Measurements from ENCODE around the gene ROBO1.
"Not testable (repeated sequence)": the region's sequence is repeated elsewhere in the genome, so short reads cannot be mapped to it uniquely, and the experiment has no call there.

Gene ROBO1

DNA sequence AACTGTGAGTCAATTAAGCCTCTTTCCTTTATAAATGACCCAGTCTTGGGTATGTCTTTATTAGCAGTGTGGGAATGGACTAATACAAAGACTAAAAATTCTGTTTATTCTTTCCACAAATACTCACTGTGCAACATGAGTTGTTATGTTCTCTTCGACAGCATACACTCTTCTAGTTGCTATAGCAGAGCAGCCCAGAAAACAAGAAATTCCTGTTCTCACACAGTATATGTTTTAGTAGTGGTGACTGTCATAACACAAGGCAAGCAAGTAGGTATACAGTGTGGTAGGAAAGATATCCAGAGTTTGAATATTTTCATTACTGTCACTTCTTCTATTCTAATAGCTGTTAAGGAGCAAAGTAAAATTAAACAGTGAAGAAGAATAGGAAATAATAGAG, 453.3 kb downstream of the ROBO1 start:
- no peak for DNase-seq (ENCODE audit: low read depth in 2 of 2)

DNA sequence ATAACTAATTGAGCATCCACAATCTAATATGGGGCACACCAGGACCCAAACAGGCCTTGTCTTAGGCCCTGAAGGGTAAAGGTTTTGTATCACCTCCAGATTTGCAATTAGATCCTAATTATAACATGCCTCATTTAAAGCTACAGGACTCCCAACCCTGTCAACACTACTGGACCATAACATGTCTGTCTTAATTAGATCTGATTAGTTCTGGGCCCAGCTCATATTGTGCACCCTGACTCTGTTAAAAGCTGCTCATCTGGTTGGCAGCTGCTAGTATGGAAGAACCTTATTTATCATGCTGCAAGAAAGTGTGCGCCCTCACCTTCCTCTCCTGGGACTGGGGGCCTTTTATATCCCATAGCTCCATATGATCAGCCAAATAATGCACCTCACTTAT, 457.8 kb downstream of the ROBO1 start:
- no peak for DNase-seq (ENCODE audit: low read depth in 2 of 2)

DNA sequence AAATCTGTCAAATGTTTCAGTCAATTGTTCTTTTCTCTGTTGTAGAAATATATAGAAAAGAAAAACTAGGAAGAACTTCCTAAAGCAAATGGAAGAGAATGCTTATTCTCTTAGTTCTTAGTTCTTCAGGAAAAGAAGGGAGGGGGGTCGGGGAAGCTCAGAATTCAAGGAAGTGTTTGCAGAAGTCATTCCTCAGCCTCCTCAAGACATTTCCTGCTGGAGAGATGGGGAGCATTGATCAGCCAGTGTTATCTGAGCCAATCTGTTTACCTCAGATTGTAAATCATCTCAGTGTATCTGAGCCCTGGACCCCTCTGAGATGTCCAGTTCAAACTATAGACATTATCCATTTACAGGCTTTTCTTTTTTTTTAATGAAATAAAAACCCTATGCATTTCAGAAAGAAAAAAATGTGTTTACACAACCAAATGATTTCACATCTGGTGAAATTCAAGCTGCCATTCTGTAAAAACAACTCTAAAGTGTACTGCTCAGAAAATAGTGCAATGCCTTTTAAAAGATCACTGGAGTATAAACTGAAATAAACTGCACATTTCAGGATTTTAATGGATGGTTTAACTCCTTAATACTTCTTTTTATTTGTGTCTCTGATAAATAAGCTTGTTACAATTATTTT, 460.7 kb downstream of the ROBO1 start:
- no peak for DNase-seq (ENCODE audit: low read depth in 2 of 2)

DNA sequence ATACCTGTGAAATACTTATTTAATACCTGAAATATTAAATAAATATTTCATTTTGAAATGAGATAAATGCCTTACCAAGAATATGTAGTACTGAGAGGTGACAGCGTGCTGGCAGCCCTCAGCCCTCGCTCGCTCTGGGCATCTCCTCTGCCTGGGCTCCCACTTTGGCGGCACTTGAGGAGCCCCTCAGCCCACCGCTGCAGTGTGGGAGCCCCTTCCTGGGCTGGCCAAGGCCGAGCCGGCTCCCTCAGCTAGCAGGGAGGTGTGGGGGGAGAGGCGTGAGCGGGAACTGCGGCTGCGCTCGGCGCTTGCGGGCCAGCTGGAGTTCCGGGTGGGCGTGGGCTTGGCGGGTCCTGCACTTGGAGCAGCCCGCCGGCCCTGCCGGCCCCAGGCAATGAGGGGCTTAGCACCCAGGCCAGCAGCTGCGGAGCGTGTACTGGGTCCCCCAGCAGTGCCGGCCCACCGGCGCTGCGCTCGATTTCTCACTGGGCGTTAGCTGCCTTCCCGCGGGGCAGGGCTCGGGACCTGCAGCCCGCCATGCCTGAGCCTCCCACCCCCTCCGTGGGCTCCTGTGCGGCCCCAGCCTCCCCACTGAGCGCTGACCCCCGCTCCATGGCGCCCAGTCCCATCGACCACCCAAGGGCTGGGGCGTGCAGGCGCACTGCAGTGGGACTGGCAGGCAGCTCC, 467.7 kb downstream of the ROBO1 start:
- DNase-seq (ENCODE audit: low read depth in 2 of 2) = not testable (repeated sequence)

DNA sequence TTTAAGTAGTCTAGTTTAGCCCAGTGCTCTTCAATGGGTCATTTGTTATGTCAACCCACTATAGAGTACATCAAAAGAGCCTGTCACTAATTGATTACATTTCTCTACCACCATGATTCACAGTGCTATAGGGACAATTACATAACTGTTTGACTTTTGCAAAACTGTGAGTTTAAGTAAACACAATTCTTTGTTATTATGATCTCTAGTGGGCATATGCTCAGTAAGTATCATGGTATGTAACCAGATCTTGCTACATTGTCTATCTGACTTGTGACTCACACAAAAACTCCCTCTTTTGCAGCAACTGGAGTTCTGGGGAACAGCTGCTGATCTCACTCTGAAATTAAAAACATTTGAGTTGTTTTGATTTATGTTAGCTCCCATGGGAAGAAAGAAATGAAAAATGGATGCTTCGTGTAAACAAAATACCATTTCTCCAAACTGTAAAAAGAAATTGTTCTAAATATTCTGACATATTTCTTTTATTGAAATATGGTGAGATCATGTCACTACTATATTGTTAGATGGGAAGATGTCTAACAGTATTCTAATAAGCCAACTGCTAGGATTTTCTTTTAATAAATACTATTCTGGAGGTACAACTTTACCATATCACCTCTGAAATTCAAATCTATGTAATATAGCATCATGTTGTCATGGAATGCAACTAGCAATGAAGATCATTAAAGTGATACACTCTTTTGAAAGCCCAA, 470.4 kb downstream of the ROBO1 start:
- DNase-seq (ENCODE audit: low read depth in 2 of 2) = no peak

DNA sequence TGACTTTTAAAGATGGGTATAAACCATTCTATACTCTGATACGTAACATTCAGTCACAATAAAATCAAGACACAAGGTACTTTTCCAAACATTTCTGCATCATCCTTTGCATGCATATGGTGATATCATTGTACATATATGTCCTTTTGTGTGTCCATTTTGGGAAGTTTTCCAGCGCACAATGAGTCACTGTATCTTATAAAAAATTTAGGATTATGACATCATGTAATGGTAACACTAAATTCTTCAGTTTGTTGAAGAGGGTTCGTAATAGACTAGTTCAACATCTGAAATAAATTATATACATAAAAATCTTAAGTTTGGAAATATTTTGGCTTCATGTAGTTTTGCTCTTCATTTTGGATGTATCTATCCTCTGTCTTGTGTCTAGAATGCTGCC, 480.9 kb downstream of the ROBO1 start:
- DNase-seq (ENCODE audit: low read depth in 2 of 2) = no peak

DNA sequence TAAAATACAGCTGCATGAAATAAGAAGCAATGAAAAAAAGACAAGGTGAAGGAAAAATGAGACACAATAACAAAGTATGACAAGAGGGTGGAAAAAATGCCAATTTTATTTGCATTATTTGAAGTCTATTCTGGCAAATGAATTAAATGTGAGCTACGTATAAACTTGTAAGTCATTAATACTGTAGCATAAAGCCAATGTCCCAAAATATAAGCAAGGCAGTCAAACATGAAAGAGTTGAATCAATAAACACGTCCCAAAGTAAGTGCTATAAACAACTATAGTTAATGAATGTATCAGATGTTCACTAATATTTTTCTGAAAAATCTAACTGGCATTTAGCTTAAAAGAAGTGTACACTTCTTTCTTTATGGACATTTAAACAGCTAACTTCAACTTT, 481.9 kb downstream of the ROBO1 start:
- no peak for DNase-seq (ENCODE audit: low read depth in 2 of 2)

DNA sequence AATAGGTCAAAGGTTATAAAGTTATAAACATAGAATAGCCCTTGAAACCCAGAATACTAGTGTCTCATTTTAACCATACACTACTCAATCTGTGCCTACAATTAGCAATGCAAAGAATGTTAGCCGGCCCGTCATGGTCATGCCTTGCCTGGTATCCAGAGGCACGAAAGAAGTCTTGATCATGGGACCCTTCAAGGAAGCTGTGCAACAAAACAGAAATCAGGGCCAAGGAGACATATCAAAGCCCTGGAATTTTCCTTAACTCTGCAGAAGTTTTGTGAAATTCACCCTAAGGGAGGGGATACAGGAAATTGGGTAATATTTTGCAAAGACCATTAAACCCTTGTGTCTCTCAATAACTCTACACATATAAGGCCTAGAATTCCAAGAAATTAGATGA, 482.4 kb downstream of the ROBO1 start:
- no peak for DNase-seq (ENCODE audit: low read depth in 2 of 2)

DNA sequence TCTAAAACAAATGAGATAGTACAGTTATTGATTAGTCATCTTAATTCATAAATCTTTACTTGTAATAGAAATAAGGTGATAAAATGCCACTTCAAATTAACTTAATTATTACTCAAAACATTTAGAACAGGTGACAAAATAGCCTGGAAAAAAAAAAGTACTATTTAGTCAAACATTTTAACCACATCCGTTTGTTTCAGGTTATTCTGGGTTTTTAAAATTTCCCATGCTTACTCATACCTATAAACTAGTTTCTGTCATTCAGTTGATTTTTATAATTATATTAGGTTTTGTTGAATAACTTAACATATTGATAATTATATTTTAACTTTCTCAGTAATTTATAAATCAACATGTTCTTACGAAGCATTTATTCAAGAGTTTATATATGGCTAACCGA, 483.0 kb downstream of the ROBO1 start:
- no peak for DNase-seq (ENCODE audit: low read depth in 2 of 2)

DNA sequence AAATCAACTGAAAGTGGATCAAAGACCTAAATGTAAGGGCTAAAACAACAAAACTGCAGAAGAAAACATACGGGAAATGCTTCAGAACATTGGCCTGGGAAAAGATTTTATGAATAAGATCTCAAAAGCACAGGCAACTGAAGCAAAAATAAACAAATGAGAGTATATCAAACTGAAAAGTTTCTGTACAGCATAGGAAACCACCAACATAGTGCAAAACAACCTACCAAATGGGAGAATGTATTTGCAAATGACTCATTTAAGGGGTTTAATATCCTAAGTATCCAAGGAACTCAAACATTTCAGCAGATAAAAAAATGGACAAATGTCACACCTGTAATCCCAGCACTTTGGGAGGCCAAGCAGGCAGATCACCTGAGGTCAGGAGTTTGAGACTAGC, 489.1 kb downstream of the ROBO1 start:
- DNase-seq (ENCODE audit: low read depth in 2 of 2) = no peak

DNA sequence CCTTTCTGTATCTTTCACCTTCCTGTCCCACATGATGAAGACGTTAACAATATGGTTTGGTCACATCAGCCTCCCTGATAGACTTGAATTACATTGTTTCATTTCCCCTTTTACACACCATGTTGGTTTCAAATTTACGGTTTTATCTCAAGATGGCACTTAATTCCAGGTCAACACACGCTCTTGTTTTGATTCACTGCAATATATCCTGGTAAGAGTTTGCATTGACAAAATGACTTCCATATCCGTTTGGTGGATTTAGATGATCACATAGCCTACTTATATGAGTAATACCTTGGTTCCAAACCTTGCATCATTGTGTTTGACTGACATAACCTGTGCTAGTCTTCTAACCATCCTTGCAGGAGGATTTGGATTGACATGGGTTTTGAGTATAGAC, 499.4 kb downstream of the ROBO1 start:
- no peak for DNase-seq (ENCODE audit: low read depth in 2 of 2)

DNA sequence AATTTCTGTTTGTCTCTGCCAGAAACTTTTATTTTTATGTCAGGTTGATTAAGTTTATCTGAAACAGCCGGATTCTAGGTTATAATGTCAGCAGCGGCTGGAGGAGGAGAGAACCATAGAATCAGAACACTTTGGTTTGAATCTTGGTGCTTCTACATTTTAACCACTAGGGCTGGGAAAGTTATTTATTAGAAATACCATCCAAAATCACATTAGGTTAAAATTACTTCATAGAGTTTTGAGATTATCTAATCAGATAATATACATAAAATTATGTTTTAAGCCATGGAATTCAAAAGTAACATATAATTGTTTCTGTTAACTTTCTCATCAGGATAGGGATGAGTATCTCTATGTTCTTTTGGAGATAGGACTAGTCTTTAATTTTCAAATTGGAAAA, 502.9 kb downstream of the ROBO1 start:
- DNase-seq (ENCODE audit: low read depth in 2 of 2) = no peak

DNA sequence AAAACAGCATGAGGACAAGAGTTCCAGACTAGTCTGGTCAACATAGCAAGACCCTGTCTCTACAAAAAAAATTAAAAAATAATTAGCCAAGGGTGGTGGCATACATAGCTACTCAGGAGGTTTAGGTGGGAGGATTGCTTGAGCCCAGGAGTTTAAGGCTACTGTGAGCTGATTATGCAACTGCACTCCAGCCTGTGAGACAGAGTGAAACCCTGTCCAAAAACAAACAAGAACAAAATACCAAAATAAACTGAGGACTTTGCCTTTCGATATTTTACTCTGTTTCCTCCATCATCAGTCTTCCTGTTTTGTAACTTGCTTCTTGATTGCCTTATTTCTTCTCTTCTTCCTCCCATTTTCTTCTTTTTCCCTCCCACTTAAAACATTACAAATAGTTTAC, 504.4 kb downstream of the ROBO1 start:
- DNase-seq (ENCODE audit: low read depth in 2 of 2) = no peak

DNA sequence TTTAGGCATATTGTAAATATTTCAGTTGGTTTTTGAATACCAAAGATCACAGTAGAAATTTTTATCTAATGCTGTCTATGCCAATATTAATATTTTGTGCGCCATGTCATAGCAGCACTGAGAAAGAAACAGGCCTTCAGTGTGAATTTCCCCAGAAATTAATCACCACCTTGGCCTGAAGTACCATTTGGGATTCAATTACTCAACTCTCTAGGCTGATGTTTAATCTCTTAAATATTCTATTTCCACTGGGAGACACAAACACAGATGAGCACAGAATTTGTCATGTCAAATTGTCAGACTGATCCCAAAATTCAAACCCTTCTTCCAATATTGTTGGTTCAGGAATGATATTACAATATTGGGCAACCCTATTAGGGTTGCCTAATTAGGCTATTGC, 509.3 kb downstream of the ROBO1 start:
- DNase-seq (ENCODE audit: low read depth in 2 of 2) = no peak

DNA sequence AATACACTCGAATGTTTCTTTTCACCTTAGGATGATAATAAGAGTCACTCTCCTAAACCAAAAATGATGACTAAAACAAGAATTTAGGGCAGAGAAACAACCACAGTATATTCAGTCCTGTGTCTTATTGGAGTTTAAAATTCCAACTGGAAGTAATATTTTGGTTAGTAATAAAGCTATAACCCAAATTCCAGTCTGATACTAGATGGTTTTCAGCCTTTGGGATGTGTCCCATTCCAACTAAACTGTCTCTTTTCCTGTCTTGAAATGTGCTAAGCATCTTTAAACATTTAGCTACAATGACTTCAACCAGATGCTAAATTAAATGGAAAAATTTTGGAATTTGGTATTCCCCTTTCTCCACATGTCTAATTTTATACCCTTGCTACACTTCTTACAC, 510.0 kb downstream of the ROBO1 start:
- DNase-seq (ENCODE audit: low read depth in 2 of 2) = no peak

DNA sequence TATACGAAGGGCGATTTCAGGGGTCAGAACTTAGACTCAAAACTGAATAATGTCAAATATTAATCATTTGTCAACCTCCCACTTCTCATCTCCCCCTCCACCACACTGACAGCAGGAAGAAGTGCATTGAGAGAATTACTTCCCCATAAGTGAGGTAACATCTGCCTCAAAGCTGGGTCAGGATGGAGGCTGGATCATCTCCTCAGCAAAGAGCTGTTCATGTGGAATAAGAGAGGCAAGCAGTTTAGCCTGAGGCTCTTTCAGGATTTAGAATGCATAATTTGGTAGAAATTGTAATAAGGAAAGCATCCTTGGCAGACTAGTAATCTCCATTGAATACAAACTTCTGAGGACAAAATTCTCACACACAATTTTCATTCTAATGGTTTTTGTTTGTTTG, 512.1 kb downstream of the ROBO1 start:
- DNase-seq (ENCODE audit: low read depth in 2 of 2) = no peak

DNA sequence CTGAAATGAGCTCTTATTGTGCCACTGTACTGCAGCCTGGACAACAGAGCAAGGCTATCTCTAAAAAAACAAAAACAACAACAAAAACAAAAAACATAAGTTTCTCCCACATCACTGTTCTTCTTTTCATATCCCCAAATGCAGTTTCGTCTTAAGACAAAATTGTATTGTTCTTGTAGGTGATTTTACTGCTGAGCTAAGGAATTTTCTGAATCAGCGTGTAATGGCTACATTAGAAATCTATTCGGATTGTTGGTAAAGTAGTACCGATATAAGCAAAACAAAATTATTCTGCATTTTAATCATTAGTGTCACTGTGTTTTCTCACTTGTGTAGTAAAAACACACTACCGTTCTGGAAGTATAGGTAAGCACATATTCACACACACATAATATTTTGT, 512.5 kb downstream of the ROBO1 start:
- DNase-seq (ENCODE audit: low read depth in 2 of 2) = no peak

DNA sequence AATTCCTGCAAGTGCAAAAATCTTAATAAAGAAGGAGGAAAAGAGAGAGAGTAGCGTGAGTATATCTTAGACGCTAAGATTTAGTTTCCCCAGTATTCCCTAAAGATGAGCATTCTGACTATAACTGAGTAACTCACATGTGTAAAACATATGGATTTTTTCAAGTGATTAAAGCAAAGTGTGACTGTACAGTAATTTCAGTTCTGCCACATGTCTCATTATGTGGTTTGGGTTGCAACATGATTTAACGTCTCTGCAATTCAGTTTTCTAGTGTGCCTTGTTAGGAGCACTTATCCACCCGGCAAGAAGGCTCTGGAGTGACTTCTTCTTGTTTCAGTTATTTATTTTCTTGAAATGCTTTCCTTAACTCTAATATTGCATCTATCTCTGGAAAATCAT, 514.1 kb downstream of the ROBO1 start:
- DNase-seq (ENCODE audit: low read depth in 2 of 2) = no peak

DNA sequence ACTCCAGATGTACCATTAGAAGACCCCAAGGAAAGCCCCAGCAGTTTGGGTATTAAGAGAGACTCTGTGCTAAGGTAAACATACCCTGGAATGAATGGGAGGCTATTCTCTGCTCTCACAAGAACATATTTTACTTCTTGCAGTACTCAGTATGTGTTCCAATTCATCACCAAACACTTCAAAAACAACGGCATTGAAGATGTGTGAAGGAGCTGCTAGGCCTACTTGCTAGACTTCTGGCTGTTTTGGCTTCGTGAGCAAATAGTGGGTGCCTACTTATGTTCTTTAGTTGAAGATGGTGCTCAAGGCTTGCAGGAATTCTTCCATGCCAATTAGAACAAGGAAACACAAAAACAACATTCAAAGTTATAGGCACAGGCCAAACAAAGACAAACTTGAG, 514.5 kb downstream of the ROBO1 start:
- no peak for DNase-seq (ENCODE audit: low read depth in 2 of 2)

DNA sequence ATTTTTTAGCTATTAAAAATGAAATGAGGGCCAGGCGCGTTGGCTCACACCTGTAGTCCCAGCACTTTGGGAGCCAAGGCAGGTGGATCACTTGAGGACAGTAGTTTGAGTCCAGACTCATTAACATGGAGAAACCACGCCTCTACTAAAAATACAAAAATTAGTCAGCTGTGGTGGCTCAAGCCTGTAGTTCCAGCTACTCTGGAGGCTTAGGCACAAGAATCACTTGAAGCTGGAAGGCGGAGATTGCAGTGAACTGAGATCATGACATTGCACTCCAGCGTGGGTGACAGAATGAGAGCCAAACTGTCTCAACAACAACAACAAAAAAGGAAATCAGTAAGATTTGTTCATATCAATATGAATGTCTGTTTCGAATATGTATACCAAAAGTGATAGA, 517.1 kb downstream of the ROBO1 start:
- DNase-seq (ENCODE audit: low read depth in 2 of 2) = no peak

DNA sequence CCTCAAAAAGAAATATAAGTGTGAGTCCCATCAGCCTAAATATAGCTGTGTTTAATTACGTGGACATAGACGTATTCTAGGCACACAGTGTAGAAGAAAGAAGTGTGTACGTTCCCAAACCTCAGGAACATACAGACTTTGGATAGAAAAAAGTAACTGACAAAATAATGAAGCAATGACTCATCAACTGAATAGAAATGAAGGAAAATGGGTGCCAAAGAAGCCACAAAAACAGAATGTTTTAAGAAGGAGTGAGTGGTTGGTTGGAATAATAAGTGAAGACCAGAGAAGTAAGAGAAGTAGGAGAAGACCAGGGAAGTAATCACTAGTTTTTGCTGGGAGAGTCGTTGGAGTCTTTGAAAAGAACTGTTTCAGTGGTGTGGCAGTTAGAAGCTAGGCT, 518.1 kb downstream of the ROBO1 start:
- DNase-seq (ENCODE audit: low read depth in 2 of 2) = no peak

DNA sequence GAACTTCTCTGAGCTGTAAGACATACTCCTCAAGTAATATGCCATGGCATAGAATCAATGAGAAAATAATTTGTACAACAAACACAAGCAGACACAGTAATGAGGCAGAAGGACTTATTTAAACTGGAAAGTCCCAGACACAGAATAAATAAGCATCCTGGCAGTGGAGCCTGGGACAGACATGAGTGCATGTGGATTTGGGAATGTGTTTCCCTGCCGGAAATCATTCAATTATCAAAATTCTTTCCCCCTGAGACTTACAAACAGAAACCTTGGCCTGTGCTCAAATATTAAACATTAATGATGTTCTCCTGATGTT, 520.1 kb downstream of the ROBO1 start:
- DNase-seq (ENCODE audit: low read depth in 2 of 2) = no peak

DNA sequence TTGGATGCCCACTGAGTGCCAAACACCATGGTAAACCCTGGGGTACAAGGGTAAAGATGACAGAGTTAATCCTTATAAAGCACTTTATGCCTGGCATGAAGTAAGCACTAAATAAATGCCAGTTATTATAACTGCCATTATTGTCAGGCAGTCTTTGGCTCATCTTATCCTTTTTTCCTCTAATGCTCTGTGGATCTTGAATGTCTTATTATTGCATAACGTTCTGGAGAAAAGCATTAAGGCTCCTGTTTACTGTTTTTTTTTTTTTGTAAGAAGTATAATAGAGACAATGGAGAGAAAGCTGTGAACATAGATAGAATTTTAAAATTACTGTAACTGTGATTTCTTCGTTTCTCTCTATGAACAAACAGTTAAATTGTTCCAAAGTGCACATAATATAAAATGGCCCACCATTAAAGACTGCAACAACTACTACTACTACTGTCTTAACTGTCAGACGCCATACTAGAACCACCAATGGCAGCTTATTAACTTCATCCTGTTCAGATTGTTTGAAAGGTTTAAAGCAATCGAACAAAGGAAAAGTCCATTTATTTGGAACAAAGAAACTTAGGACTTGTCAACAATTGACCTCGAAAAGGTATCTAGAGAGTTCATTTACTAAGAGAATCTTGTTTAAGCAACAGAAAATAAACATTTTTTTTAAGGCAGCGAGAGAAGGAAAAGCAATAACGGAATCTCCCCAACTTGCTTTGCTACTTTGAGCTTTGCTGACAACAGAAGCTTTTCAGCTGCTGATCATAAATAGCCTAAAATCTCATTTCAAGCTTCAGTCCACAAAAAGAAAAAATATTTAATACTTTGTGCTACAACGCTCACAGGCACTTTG, 520.7 kb downstream of the ROBO1 start:
- DNase-seq (ENCODE audit: low read depth in 2 of 2) = no peak

Data from stimulated activated CD8-positive, alpha-beta memory T cell treated with anti-CD3 and anti-CD28 coated beads, Interleukin-2, amount 100 ng/mL, for 1 hour (primary cell).